ENCODE data around the gene IL33. TPM values are rescaled to one million over a fixed set of nuclear protein-coding genes. Genes with fewer than 3 reads are reported as not detected.

The IL33 gene
- total RNA-seq, 1 donor from 2014 or later = 20.7 TPM

DNA sequence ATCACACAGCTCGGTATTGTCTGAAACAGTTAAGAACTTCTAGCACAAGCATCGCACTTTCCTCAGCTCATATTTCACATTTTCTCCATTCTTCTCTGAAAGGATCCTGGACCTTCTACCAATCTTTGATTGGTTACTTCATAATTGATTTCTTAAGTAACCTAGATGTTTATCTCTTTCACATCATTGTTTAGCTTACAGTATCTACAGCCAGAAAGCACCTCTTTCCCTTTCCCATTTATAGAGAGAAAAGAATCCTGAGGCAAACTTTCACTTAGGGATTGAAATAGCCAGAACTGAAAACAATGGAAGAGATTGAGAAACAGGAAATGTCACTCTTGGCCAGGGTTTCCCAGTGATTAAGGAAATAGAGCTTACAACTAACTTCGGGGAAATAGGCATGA lies 2.5 kb downstream of the IL33 start:
- no peak for DNase-seq

- DNase-seq = no peak
Observed at GRCh38 chr9:6219040-6219439, 3.4 kb downstream of the IL33 start.

- no peak for DNase-seq
Observed at GRCh38 chr9:6219981-6220380, 4.4 kb downstream of the IL33 start.

DNA sequence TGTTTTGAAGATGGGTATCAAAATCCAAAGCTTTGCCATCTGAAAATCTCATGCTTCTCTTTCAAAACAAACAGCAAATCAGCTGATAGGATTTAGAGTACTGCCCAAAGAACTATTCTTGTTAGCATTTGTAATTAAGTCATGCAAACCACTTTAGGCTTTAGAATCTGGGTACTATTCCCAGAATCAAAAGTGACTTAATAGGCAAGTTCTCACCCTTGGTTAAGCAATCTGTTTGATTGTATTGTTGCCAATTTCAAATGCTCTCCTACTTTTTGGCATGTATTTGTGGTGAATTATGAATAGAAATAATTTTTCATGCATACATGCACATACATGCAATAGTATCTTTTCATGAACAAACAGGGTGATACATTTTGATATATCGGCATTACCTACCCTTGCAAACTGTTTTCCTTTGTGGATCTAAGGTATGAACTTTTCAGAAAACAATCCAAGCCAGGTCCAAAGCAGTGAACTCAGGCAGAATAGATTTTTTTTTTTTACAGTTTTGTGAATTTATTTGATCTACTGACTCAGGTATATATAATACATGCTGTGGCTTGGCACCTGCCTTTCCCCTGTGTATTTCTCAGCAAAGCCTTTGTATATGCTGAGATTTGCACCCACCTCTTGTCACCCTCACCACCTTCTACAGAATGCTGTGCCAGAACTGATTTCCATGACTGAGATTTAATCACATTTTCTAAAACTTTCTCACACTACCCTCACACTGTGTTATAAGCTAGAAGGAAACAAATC lies 9.0 kb downstream of the IL33 start:
- DNase-seq = no peak

- DNase-seq = no peak
Observed at GRCh38 chr9:6226696-6227095, 11.1 kb downstream of the IL33 start.

GRCh38 chr9:6229186-6229585 lies 13.6 kb downstream of the IL33 start:
- no peak for DNase-seq

DNA sequence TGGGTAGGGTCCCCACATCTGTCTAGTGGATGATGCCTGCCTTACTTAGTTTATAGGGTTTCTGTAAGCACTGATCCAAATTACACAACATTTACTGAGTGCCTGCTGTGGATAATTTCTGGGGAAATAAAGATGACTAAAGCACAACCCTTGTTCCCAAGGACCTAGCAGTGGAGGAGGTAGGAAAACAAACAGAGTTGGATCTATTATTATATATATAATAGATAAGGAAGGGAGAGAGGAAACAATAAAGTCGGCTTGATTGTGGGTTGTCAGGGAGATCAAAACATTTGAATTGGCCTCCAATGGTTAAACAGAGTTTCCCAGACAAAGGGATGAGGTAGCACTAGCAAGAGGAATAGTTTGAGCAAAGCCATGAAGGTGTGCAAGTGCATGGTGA lies 14.0 kb downstream of the IL33 start:
- DNase-seq = no peak

- no peak for DNase-seq
Observed at GRCh38 chr9:6230037-6230780, 14.6 kb downstream of the IL33 start.

GRCh38 chr9:6232336-6232945 lies 16.8 kb downstream of the IL33 start:
- DNase-seq = no peak

DNA sequence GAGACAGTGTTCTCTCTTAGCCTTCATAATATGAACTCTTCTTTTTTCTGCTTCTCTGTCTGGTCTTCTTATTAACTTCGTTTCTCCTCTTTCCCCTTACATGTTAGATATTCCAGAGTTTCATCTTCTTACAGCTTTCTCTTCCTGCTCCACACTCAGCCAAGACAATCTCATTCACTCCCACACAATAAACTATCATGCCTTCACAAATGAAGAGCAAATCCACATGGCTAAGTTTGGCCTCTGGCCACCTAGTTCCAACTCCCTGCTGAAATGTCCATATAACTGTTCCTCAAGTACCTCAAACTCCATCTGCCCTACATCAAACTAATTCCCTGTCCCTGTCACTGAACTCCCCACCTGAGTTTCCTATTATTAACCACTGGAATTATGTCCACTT lies 18.4 kb downstream of the IL33 start:
- DNase-seq = no peak

- DNase-seq = no peak
Observed at GRCh38 chr9:6237267-6237666, 21.7 kb downstream of the IL33 start.

GRCh38 chr9:6239048-6239461 lies 23.4 kb downstream of the IL33 start:
- no peak for DNase-seq

DNA sequence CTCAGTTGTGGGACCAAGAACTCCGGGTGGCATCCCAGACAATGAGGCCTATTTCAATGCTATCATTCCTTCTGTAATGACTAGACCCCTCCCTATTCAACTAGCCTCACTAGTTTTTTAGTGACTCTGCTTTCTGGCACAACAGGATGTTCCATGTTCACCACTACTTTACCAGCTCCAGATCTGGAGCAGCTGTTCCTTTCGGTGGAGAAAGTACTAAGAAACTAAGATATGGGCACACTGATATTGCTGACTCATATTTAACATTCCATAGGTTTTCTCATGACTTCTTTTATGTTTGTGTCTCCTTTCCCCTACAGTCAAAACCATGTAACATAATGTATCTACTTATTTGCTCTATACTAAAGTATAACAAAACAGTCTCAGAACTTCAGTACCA lies 24.1 kb downstream of the IL33 start:
- no peak for DNase-seq

DNA sequence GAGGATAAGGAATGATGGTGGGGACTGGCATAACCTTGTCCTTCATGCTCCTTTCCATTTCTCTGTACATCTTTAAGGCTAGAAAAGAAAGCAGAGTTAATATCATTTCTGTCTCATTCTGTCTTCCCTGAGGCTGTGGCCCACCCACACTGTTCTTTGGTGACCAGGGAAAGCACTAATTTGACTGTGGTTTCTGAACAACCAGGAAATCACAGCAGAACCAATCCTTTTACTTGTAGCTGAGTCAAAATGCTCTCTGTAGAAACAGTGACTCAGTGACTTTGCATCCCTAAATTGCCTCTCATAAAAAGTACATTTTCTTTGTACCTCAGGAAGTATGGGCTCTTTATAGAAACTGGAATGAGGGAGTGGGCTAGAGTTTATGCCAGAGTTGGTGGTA lies 28.1 kb downstream of the IL33 start:
- DNase-seq = no peak

GRCh38 chr9:6247266-6247665 lies 31.7 kb downstream of the IL33 start:
- DNase-seq = no peak

DNA sequence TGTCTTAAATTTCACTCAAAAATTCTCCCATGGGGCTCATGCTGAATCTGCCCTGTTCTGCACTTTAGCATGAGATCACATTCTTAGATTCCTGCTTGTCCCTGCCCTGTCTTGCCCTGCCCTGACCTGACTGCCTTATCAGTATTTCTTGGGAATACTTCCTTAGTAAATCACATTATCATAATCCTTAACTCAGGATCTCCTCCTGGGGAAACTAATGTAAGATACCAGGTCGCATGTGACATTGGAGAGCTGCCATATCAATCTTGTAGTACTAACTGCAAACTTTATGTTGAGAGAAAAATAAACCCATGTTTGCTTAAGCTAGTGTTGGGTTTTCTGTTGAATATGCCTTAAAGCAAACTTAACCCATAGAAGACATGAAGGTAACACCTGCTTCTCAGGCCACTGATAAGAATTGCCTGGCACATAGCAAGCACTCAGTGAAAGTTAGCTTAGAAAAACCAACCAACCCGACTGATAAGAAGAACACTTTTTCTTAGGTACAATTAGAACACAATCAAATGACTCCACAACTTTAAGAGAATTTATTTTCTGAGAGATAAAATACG lies 53.3 kb downstream of the IL33 start:
- no peak for DNase-seq

DNA sequence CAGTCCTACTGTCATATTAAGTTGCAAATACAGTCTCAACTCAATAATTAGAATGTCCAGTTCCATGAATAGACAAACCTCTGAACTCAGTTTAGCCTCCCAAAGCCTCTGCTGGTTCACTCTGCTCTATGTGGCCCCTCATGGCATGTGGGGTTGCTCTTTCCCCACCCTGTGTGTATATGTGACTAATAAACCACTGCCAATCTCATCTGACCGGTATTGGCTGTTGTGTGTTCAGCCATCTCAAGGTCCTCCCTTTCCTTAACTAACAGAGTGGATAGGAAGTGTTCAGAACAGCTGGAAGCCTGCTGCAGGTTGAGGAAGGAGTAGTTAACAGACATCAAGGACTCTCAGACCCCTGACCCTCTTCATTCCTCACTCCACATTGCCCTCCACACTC lies 55.3 kb downstream of the IL33 start:
- DNase-seq = no peak

DNA sequence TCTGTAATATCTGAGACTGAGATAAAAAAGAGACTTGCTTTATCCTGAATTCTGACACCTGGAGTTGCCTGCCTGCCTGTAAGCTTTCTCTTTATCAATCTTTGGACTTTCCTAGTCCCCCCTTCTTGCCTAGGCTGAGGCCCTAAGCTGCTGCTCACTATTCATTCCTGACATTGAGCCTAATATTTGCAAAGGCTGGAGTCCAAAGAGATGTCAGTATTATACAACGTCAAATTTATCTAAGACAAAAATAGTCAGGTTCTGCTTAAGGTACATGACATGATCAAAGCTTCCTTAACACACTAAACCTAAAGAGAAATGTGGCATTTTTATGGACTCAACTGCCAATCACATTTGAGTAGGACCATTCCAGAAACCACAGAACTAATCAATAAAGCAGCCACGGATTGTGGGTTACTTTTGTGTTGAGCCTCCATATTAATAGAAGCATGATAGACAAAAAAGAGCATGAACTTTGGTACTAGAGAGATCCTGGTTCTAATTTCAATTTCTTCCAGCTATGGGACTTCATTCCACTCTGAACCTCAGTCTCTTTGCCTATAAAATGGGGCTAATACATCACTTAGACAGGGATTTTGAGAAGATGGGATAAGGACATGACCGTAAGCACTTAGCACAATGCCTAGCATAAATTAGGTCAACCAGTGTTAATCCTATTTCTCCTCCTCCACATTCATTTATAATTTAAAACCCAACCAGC lies 56.1 kb downstream of the IL33 start:
- no peak for DNase-seq

GRCh38 chr9:6272229-6272598 lies 56.6 kb downstream of the IL33 start:
- no peak for DNase-seq

- no peak for DNase-seq
Observed at GRCh38 chr9:6277417-6277816, 61.8 kb downstream of the IL33 start.

DNA sequence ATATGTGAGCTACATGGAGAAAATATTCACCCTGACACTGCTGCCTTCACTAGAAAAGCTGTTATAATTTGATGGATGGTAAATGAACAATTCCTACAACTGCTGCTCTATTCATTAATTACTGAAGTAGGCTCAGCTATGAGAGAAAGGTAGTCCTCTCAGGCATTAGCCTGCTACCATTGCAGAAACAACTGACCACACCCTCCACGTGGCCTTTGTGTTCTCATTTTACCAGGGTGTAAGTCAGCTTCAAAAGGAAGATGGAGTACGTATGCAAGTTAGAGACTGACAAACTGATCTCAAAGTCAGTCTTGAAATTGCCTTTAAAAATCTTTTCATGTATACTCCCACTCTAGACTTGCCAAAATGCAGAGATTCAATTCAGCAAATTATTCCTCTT lies 86.3 kb downstream of the IL33 start:
- DNase-seq = no peak

DNA sequence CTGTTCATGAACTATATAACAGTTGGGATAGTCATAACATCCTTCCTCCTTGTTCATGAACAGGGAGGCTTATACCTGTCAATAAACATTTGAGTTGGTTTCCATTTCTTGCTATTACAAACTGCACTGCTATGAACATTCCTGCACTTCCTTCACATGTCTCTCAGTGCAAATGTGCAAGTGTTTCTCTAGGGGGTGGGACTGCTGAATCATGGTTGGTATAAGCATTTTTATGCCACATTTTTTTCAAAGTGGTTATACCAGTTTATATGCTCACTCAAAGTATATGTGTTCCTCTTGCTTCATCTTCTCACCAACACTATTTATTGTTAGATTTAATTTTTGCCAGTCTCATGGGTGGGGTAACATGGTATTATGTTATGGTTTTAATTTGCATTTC lies 86.8 kb downstream of the IL33 start:
- no peak for DNase-seq

GRCh38 chr9:6304232-6304631 lies 88.6 kb downstream of the IL33 start:
- DNase-seq = no peak
